Myocyte (in vitro differentiated cells): ENCODE data around the gene GNPDA2. TPM values are rescaled to one million over a fixed set of nuclear protein-coding genes. Genes with fewer than 3 reads are reported as not detected.
A peak's percentile ranks its signal among the peaks of the same experiment; 100 is the strongest.
"Not testable (repeated sequence)": the region's sequence is repeated elsewhere in the genome, so short reads cannot be mapped to it uniquely, and the experiment has no call there.

Experiments
- DNase-seq: peaks from one replicate; pipeline ENCODE4 v3.0.0-alpha.2; 2012; ENCODE audit warnings: low read depth
- polyA plus RNA-seq: library from polyadenylated mRNA; unstranded; fragments of >200 nt; gene quantifications from one replicate; pipeline ENCODE4 v1.2.1, GENCODE V29; 2012; ENCODE audit warnings: missing spikeins
- total RNA-seq: library from RNA; depleted of rRNA; stranded (reverse); fragments of >200 nt; gene quantifications from 2 replicates; pipeline ENCODE4 v1.2.3, GENCODE V29; 2014

The GNPDA2 gene
- total RNA-seq: 17.0 and 19.7 TPM in 2 replicates
- polyA plus RNA-seq: 13.0 TPM

DNA sequence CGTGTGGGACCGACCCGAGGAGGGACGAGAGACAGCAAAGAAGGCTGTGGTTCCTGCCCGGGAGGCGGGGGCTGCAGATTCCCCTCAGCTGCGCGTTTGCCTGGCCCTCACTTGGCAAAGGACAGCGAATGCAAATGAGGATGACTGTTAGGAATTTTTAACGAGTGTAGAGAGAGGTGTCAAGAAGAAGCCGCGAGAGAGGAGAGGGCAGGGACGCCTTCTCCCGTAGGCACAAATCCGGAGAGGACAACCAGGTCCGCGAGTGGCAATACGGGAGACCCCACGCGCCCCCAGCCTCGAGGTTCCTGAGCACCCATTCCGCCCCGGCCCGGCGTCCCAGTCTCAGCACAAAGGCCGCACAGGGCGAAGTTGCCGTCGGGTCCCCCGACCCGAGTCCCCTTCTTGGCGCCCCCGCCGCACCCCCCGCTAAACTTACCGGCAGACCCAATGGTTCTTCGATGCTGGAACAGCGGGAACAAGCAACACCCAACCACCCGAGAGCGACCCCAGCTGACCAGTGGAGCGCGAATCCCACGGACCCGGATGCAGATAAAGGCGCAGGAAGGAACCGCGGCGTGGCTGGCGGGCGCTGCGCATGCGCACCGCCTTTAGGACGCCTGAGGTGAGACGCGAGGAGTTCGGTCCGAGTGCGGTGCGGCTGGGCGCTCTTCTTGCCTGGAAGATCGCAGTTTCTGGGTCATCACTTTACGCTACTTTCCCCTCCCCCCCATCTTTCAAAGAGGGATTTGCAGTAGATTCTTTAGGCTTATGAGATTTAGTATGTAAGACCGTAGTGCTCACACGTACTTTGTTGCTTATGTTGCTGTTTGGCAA, at the start of gene GNPDA2:
Gene GNPDA2 (minus strand): TSS at position 519 of the 834 bp plus-strand sequence. CDS start 4,349 bp downstream, outside the sequence.
- DNase-seq: peak; percentile 93

- no peak for DNase-seq
Observed at GRCh38 chr4:44772340-44772739, 46.0 kb upstream of the GNPDA2 start.

DNA sequence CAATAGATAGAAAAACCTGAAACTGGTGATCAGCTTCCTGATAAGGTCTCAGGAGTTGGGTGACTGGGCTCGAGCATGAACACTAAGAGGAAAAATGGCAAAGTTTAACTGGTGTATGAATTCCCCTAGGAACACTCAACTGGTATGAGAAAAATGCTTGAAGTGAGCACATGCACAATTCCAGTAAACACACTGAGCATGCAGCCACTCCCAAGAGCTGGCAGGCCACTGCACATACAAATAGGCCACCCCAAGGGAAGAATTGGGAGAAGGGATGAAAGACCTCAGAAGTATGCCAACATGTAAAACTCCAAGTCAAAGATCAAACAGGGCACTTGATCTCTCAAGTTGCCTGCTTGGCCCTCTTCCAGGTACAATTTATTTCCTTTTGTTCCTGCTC, 45.4 kb upstream of the GNPDA2 start:
- DNase-seq: no peak

GRCh38 chr4:44766453-44766852, 40.1 kb upstream of the GNPDA2 start:
- DNase-seq: no peak

GRCh38 chr4:44765116-44765515, 38.8 kb upstream of the GNPDA2 start:
- DNase-seq: no peak

- DNase-seq: no peak
Observed at GRCh38 chr4:44761306-44761705, 35.0 kb upstream of the GNPDA2 start.

DNA sequence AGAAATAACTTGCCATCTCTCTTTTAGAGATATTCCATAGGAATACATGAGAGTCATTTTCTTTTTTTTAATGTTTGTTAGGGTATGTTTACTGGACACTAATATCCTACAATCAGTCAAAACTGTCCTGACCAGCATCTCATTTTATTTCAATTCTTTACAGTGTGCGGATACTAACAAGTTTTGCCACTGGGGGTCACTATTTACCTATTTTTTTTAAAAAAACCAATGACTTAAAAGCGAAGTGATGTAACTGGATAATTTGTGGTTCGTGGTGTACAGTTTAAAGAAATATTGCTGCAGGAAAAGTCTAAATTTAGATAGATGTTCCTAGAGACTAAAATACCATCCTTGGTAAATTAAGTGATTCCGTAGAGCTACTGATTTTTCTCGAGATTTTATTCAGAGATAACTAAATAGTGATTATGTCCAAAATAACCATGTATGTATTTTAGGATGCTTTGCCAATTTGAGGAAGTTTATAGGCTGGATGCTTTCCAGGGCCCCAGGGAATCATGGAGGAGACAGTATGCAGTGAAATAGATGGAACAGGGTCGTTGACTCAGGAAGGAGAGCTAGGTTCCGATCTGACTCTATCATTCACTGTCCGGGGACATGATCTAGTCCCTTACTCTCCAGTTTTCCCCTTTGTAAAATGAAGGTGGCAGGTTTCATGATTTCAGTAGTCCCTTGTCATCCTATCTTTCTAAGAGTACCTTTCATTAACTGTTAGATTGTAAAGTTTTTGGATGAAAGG, 34.0 kb upstream of the GNPDA2 start:
- DNase-seq: peak; percentile 45

GRCh38 chr4:44756559-44756958, 30.2 kb upstream of the GNPDA2 start:
- peak; percentile 0 for DNase-seq

DNA sequence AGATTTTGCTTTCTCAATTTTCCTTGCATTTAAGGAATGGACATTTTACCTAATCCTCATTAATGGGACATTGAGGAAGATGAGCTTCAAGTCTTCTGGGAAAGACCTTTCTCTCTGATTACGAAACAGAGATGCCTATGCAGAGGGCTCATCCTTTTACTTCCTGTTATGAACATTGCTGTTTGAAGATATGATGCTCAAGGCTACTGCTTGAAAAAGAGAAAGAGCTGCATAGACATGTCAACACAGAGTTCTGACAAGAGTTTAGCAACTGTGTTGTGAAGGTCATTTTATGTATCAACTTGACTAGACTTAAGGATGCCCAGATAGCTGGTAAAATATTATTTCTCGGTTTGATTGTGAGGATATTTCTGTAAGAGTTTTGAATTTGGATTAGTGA, 13.8 kb upstream of the GNPDA2 start:
- DNase-seq: no peak

- no peak for DNase-seq
Observed at GRCh38 chr4:44738615-44739014, 12.3 kb upstream of the GNPDA2 start.

DNA sequence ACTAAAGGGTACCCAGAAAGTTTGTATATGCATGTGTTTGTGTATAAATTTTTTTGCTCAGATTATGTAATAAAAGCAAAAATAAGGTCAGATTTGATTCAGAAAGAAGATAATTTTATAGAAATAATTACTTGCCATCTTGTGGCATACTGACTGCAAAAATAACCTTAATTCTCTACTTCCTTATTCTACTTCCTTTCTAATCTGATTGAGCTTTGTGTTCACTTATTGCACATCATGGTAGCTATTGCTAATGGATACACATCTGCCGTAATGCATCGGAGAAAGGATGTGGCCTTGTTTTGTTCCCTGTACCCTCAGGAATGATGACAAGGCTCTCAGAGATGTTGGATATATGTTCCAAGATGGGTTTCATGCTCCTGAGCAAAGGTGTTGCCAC, 10.5 kb upstream of the GNPDA2 start:
- no peak for DNase-seq

- not testable (repeated sequence) for DNase-seq
Observed at GRCh38 chr4:44728694-44729093, 2.3 kb upstream of the GNPDA2 start.

DNA sequence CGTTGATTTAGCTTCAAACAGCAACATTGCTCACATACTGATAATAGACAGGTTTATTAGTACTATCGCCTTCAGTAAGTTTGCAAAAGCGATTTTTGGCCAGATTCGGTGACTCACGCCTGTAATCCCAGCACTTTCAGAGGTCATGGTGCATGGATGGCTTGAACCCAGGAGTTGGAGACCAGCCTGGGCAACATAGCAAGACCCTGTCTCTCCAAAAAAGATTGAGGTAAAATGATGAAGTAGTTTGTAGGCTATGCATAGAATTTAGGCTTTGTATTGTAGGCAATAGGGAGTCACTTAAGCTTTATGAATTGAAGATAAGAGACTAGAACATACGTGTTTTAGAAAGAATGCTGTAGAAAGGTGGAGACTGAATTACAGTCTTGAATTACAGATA, 1.1 kb upstream of the GNPDA2 start:
- DNase-seq: no peak

DNA sequence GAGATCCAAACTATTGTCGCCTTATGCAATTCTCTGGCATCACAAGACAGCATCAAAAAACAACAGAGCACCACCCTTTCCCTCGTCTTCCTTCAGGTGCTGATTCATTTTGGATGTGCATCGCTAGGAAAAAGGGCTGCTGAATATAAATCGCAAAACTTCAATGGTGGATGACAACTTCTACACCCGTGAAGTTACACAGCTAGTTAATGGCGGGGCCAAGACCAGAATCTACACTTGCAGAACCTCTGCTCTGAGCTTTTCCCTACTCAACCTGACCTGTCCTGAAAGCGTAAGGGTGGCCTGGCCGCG, 674 bp downstream of the GNPDA2 start:
- DNase-seq: no peak

DNA sequence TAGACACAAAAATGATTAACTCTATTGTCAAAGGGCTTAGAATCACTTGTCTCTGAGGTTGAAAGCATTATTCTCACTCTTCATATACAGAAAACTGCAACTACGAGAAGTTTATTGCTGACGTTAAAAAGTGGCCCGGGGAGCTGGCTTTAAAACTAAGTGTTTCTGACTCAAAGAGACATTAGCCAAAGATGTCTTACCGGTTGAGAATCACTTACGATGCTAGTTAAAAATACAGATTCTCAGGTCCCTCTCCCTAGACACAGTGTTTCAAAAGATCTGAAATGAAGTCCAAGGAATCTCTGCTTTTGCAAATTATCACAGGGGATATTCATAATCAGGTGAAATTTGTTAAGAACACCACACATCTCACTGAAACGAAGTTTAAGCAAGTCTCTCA, 1.2 kb downstream of the GNPDA2 start:
- DNase-seq: no peak

GRCh38 chr4:44722001-44722400, 4.4 kb downstream of the GNPDA2 start:
- DNase-seq: no peak

GRCh38 chr4:44720371-44720770, 6.0 kb downstream of the GNPDA2 start:
- DNase-seq: no peak

DNA sequence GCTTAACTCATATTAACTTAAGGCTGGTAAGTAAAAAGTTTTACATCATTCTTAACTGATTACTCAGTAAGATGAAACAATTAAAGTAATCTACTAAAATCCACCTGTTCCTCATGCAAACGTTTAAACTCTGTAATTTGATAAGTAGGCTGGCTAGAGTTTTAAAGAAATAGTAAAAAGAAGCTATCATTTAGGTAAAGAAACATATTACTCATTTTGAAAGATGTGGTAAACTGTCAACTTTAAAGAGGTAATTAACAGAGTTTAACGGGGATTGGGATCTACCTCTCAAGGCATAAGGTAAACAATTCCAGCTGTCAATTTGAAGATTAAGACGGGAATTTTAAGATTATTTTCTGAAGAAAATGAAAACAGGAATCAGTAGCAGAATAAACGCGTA, 9.8 kb downstream of the GNPDA2 start:
- no peak for DNase-seq

DNA sequence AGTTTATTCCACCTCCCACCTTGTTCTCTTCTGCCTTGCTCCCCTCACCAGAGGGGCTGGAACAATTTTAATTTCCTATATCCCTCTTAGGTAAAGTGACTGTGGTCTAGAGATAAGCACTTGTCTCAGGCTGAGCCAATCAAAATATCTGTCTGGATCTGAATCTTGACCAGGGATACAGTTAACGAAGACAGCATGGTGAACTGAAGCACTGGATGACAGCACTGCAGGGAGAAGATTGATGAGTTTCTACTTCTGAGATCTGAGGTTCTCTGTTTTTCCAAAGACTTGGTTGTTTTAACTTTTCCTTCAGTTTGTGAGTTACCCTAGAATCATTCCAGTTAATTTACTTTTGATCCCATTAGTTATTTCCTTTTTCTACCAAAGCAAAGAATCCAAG, 13.2 kb downstream of the GNPDA2 start:
- DNase-seq: no peak

DNA sequence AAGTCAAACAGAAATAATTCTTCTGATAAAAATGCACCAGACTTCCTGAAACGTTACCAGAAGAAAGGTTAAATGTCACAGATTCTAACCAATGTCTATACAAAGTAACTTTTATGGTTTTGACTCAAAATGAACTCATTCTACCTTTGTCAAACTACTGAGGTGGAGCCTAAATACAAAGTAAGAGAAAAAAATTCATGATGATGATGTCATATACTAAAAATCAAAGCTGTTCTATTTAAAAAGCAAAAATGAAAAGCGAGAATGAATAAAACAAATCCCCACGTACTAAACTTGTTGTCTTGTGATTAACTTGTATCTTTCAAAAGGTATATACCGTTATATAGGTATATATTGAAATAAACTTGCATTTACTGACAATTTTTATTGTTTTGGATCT, 21.7 kb downstream of the GNPDA2 start:
- DNase-seq: no peak

- no peak for DNase-seq
Observed at GRCh38 chr4:44701037-44701436, 25.3 kb downstream of the GNPDA2 start.

DNA sequence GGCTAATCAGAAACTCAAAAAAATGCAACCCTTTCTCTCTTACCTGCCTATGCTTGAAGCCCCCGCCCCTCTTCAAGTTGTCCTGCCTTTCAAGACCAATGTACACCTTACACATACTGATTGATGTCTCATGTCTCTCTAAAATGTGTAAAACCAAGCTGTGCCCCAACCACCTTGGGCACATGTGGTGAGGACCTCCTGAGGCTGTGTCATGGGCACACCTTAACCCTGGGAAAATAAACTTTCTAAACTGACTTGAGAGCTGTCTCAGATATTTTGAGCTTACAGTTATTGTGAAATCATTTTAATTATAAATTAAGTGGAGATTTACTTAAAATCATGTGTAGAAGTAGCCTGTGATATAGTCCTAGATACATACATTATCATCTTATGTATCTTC, 25.9 kb downstream of the GNPDA2 start:
- DNase-seq: no peak

GRCh38 chr4:44684648-44685047, 41.7 kb downstream of the GNPDA2 start:
- DNase-seq: no peak
